ENCODE results near the gene IL5RA. TPM values are rescaled to one million over a fixed set of nuclear protein-coding genes. Genes with fewer than 3 reads are reported as not detected.

Gene IL5RA
- polyA plus RNA-seq, 3 donors from 2014 or later: 1.0 TPM; not detected in 2

Other genes with a start within 250 kb of the IL5RA start
- 10 to 100 TPM in 2 of 3 donors, 1 to 10 TPM in 1; 7.4 to 18.7 (median 15.9) TPM for gene TRNT1, start 16.6 kb upstream of the IL5RA start, polyA plus RNA-seq
- gene CRBN, start 69.3 kb upstream of the IL5RA start, polyA plus RNA-seq: 100 to 1,000 TPM; 171 to 176 (median 174) TPM